ENCODE results near the gene PLCE1. TPM values are rescaled to one million over a fixed set of nuclear protein-coding genes. Genes with fewer than 3 reads are reported as not detected.

The PLCE1 gene
- total and polyA plus RNA-seq, 10 of the 15 experiments (the other 5 are each of a cell fraction or from before 2014, with no cell fraction given): under 0.01 to 1.2 (median 0.03) TPM

DNA sequence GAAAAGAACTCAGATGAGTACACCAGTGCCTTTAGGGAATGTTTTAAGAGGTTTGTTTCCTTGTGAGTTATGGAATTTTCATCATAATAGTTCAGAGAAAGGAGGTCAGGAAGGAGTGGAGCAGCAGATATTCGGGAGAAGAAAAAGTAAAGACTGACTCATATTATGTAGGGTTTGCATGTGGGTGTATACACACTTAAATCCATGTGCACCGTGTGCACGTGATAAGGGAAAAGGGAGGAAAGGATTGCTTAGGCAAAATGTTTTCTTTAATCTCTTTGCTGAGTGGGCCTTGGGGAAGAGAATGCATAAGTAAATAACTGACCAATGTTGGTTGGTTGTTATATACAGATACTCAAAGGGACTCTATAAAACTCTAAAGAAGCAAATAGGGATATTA lies 30.2 kb downstream of the PLCE1 start (continued):
- no peak for TF ChIP-seq CUX1 (IDR thresholded peaks at IDR 0.05; ENCODE audit: insufficient replicate concordance, low read depth, low read length)
- TF ChIP-seq USF1 (IDR thresholded peaks at IDR 0.05; ENCODE audit: borderline replicate concordance, extremely low read length, insufficient read depth, low read depth, low read length): no peak
- no peak for TF ChIP-seq FOXM1 (IDR thresholded peaks at IDR 0.05; ENCODE audit: low read depth, low read length)
- TF ChIP-seq POU2F2 (IDR thresholded peaks at IDR 0.05; ENCODE audit: borderline replicate concordance, low read depth, low read length): no peak
- TF ChIP-seq BCLAF1 (IDR thresholded peaks at IDR 0.05): no peak
- no peak for TF ChIP-seq POLR2AphosphoS5 (IDR thresholded peaks at IDR 0.05; ENCODE audit: low read length)

Data from GM12878 (cell line).